BE2C (cell line): ENCODE data around the gene DENND4A.

Experiments used
- DNase-seq: peaks from one replicate; pipeline ENCODE4 v3.0.0-alpha.2; 2020
- H3K27me3 ChIP-seq: fragments of 250-450 bp; sonication (Bioruptor Pico); 2 replicates; pipeline ENCODE4 v1.5.1; 2020; ENCODE audit warnings: mild to moderate bottlenecking
- H3K36me3 ChIP-seq: fragments of 250-450 bp; sonication (Bioruptor Pico); 2 replicates; pipeline ENCODE4 v1.5.1; 2020; ENCODE audit warnings: mild to moderate bottlenecking
- H3K4me1 ChIP-seq: fragments of 250-450 bp; sonication (Bioruptor Pico); 2 replicates; pipeline ENCODE4 v1.5.1; 2020
- H3K4me3 ChIP-seq: 2 replicates; pipeline ENCODE4 v1.5.1; 2011; ENCODE audit warnings: low read depth, low read length
- H3K9me3 ChIP-seq: fragments of 250-450 bp; sonication (Bioruptor Pico); 2 replicates; pipeline ENCODE4 v1.5.1; 2020
- TF ChIP-seq, protein P1 (sequence below): IDR thresholded peaks from 2 replicates; pipeline ENCODE4 v1.5.1; 2012; ENCODE audit warnings: mild to moderate bottlenecking, low read depth, low read length

Gene DENND4A

DNA sequence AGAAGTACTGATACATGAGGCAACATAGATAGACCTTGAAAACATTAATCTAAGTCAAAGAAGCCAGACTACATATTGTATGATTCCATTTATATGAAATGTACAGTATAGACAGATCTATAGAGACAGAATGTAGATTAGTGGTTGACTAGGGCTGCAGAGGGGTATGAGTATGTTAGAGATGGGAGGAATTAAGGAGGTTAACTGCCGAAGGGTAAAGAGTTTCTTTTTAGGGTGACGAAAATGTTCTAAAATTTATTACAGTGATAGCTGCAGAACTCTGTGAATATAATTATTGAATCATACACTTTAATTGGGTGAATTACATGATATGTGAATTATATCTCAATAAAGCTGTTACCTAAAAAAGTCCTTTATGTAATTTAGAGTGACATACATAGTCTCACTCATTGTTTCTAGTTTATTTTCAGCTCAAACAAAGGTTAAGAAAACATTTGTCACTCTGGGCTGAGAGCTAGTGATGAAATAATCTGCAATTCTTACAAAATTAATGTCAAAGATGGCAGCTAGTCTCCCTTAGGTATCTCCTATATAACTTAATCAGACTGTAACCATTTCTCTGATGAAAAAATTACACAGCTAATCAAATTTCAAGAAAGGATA, 61.4 kb downstream of the DENND4A start:
- H3K9me3 ChIP-seq, result no peaks in the 10 kb centered on the region
- TF ChIP-seq, protein P1, sequence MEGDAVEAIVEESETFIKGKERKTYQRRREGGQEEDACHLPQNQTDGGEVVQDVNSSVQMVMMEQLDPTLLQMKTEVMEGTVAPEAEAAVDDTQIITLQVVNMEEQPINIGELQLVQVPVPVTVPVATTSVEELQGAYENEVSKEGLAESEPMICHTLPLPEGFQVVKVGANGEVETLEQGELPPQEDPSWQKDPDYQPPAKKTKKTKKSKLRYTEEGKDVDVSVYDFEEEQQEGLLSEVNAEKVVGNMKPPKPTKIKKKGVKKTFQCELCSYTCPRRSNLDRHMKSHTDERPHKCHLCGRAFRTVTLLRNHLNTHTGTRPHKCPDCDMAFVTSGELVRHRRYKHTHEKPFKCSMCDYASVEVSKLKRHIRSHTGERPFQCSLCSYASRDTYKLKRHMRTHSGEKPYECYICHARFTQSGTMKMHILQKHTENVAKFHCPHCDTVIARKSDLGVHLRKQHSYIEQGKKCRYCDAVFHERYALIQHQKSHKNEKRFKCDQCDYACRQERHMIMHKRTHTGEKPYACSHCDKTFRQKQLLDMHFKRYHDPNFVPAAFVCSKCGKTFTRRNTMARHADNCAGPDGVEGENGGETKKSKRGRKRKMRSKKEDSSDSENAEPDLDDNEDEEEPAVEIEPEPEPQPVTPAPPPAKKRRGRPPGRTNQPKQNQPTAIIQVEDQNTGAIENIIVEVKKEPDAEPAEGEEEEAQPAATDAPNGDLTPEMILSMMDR, result no peak
- H3K27me3 ChIP-seq, result no peaks in the 10 kb centered on the region
- peaks cover 3% of the 10 kb centered on the region; the same call in 1 of the 2 replicates for H3K4me1 ChIP-seq
- H3K36me3 ChIP-seq, result peaks cover 7% of the 10 kb centered on the region
- DNase-seq, result no peak
- no peak overlapping the region for H3K4me3 ChIP-seq

DNA sequence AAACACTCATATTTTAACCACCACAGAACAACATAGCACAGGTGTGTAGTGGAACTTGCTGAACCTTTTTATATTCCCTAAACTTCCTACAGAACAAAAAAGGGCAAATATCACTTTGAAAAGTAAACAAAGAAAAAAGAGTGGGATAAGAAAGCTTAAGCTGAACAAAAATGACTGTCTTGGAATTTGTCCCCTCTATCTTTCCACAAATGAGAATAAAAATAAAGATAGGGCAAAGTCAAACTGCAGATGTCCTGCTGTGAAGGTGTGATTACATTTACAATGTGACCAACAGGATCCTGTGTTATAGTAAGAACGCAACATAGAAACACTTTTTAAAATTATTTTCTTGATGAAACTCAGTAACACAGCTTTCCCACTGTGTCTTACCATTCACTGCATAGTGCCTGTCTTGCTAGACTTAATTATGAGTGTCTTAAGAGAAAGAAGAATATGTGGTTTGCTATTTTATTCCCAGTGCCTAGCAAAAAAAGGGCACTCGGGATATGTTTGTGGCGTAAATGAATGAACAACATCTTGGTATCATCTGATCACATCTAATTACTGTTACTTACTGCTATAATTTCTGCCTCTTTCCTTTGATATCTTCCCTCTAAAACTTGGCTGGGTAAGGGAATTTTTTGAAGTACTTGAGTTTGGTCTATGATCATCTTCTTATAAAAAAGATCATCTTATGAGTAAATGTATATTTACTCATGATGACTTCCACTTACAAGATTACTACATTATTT, 67.5 kb downstream of the DENND4A start:
- no peak overlapping the region for H3K4me3 ChIP-seq
- peaks cover 4% of the 10 kb centered on the region; the same call in 1 of the 2 replicates for H3K4me1 ChIP-seq
- no peaks in the 10 kb centered on the region for H3K27me3 ChIP-seq
- TF ChIP-seq, protein P1, result no peak
- no peaks in the 10 kb centered on the region for H3K9me3 ChIP-seq
- no peak for DNase-seq
- peaks cover 11% of the 10 kb centered on the region for H3K36me3 ChIP-seq

- Histone ChIP-seq H3K4me1 (peaks cover 4% of the 10 kb centered on the region; the same call in 1 of the 2 replicates), H3K36me3 (peaks cover 11% of the 10 kb centered on the region), H3K27me3 (no peaks in the 10 kb centered on the region), H3K9me3 (no peaks in the 10 kb centered on the region), H3K4me3 (no peak overlapping the region)
- TF ChIP-seq, protein P1, result no peak
- no peak for DNase-seq
Observed at GRCh38 chr15:65723876-65724275, 68.2 kb downstream of the DENND4A start.

GRCh38 chr15:65722191-65722590, 69.9 kb downstream of the DENND4A start:
- Histone ChIP-seq H3K27me3 (no peaks in the 10 kb centered on the region), H3K4me3 (no peak overlapping the region), H3K9me3 (no peaks in the 10 kb centered on the region), H3K36me3 (peaks cover 11% of the 10 kb centered on the region), H3K4me1 (peaks cover 4% of the 10 kb centered on the region; the same call in 1 of the 2 replicates)
- TF ChIP-seq, protein P1, result no peak
- no peak for DNase-seq

GRCh38 chr15:65712415-65712814, 79.7 kb downstream of the DENND4A start:
- Histone ChIP-seq H3K36me3 (peaks cover 15% of the 10 kb centered on the region), H3K9me3 (no peaks in the 10 kb centered on the region), H3K4me1 (no peaks in the 10 kb centered on the region), H3K4me3 (no peak overlapping the region), H3K27me3 (no peaks in the 10 kb centered on the region)
- no peak for DNase-seq
- TF ChIP-seq, protein P1, result no peak

- Histone ChIP-seq H3K27me3 (no peaks in the 10 kb centered on the region), H3K36me3 (peaks cover 22% of the 10 kb centered on the region), H3K4me1 (no peaks in the 10 kb centered on the region), H3K9me3 (no peaks in the 10 kb centered on the region), H3K4me3 (no peak overlapping the region)
- TF ChIP-seq, protein P1, result no peak
- no peak for DNase-seq
Observed at GRCh38 chr15:65695081-65695480, 97.0 kb downstream of the DENND4A start.
